ENCODE data around the gene USP30. TPM values are rescaled to one million over a fixed set of nuclear protein-coding genes. Genes with fewer than 3 reads are reported as not detected.

Gene USP30
- total RNA-seq, 1 donor from 2014 or later = 12.1 TPM

DNA sequence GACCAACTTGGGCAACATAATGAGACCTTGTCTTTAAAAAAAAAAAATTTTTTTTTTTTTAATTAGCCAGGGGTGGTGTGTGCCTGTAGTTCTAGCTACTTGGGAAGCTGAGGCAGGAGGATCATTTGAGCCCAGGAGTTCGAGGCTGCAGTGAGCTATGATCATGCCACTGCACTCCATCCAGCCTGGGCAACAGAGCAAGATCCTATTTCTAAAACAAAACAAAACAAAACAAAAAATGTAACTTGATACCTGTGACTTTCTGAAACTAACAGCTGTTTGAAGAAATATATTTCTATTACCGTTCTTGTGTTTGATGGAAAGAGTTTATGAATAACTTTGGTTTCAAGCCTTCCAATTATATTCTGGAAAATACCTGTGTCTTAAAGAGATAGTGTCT, 62.3 kb downstream of the USP30 start:
- no peaks in the 10 kb centered on the region for H3K27me3 ChIP-seq (ENCODE audit: low read depth)
- intact Hi-C loops (cut with micrococcal nuclease) = no loop called here
- peak overlapping the region; percentile 97 for H3K27ac ChIP-seq (replicated peaks)
- peaks cover 91% of the 10 kb centered on the region for H3K4me1 ChIP-seq
- DNase-seq = no peak
- H3K4me3 ChIP-seq = peak overlapping the region; percentile 65
- H3K9me3 ChIP-seq (replicated peaks) = no peaks in the 10 kb centered on the region
- no peak for TF ChIP-seq CTCF (IDR thresholded peaks at IDR 0.05; ENCODE audit: borderline replicate concordance)
- H3K36me3 ChIP-seq = no peaks in the 10 kb centered on the region

DNA sequence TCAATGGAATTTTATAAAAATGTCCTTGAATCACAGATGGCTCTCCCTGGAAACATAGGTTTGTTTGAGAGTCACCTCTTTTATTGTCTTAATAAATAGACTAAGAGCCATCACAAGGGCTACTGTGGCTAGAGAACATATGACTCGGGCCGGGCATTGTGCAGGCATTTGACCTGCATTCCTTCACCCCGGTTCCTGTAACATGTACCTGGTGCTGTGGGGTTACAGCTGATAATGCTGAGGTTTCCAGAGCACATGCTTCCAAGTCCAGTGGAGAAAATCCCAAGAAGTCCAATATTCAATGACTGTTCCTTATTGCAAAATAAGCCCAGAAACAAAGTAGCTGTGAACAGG, 63.0 kb downstream of the USP30 start:
- TF ChIP-seq CTCF (IDR thresholded peaks at IDR 0.05; ENCODE audit: borderline replicate concordance) = no peak
- Histone ChIP-seq H3K27me3 (ENCODE audit: low read depth) (no peaks in the 10 kb centered on the region), H3K9me3 (replicated peaks) (no peaks in the 10 kb centered on the region), H3K27ac (replicated peaks) (peak overlapping the region; percentile 97), H3K4me3 (peak overlapping the region; percentile 65), H3K4me1 (peaks cover 93% of the 10 kb centered on the region), H3K36me3 (peaks cover under 1% of the 10 kb centered on the region)
- no peak for DNase-seq
- intact Hi-C loops (cut with micrococcal nuclease) = no loop called here

- Histone ChIP-seq H3K4me3 (peak within 1 kb of the TSS; percentile 65), H3K27me3 (ENCODE audit: low read depth) (no peaks in the 10 kb centered on the region), H3K4me1 (peaks cover 94% of the 10 kb centered on the region), H3K27ac (replicated peaks) (peak within 1 kb of the TSS; percentile 97), H3K9me3 (replicated peaks) (no peaks in the 10 kb centered on the region), H3K36me3 (peaks cover 7% of the 10 kb centered on the region)
- DNase-seq = peak; percentile 80
- no peak for TF ChIP-seq CTCF (IDR thresholded peaks at IDR 0.05; ENCODE audit: borderline replicate concordance)
- intact Hi-C loops (cut with micrococcal nuclease) = no loop called here
Observed at GRCh38 chr12:109115758-109116610, 63.6 kb downstream of the USP30 start, which contains the start of gene ACACB. TSS of gene ACACB (plus strand) at chr12:109116587. CDS start at chr12:109139406, 22,819 bp downstream.

DNA sequence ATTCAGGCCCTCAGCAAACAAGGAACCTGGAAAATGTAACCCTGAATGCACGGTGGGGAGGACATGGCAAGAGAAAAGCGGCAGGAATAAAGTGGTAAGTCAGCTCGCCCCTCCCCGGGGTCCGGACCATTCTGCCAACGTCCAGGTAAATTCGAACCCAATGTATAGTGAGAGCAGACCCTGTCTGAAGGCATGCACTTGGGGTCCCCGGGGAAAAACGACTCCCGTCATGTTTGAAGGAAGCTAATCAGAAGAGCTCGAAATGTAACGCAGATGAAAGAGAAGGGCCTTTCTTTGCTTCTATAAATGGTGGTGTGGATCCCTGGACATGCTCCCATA, 64.2 kb downstream of the USP30 start:
- no peak for TF ChIP-seq CTCF (IDR thresholded peaks at IDR 0.05; ENCODE audit: borderline replicate concordance)
- intact Hi-C loops (cut with micrococcal nuclease) = no loop called here
- Histone ChIP-seq H3K36me3 (peaks cover 12% of the 10 kb centered on the region), H3K4me3 (peak overlapping the region; percentile 65), H3K27me3 (ENCODE audit: low read depth) (no peaks in the 10 kb centered on the region), H3K27ac (replicated peaks) (peak overlapping the region; percentile 97), H3K9me3 (replicated peaks) (no peaks in the 10 kb centered on the region), H3K4me1 (peaks cover 99% of the 10 kb centered on the region)
- DNase-seq = no peak

- peak overlapping the region; percentile 97 for H3K27ac ChIP-seq (replicated peaks)
- intact Hi-C loops (cut with micrococcal nuclease) = no loop called here
- no peaks in the 10 kb centered on the region for H3K27me3 ChIP-seq (ENCODE audit: low read depth)
- H3K4me3 ChIP-seq = peak overlapping the region; percentile 65
- H3K9me3 ChIP-seq (replicated peaks) = no peaks in the 10 kb centered on the region
- DNase-seq = no peak
- H3K4me1 ChIP-seq = peaks cover 92% of the 10 kb centered on the region
- H3K36me3 ChIP-seq = peaks cover 17% of the 10 kb centered on the region
- no peak for TF ChIP-seq CTCF (IDR thresholded peaks at IDR 0.05; ENCODE audit: borderline replicate concordance)
Observed at GRCh38 chr12:109120095-109120494, 67.7 kb downstream of the USP30 start.
